K562 (cell line): ENCODE results near the gene MAST1. TPM values are rescaled to one million over a fixed set of nuclear protein-coding genes. Genes with fewer than 3 reads are reported as not detected.
A peak's percentile ranks its signal among the peaks of the same experiment; 100 is the strongest.

Experiments
- CBX8 ChIP-seq: fragments of 200-600 bp; sonication (generic); IDR thresholded peaks from 2 replicates; pipeline ENCODE4 v1.6.1; 2012; ENCODE audit warnings: borderline replicate concordance, mixed run types, low read depth, mild to moderate bottlenecking, moderate library complexity, mixed read lengths, low read length, control low read depth, inconsistent platforms; ENCODE audit not compliant: poor library complexity, severe bottlenecking; ENCODE audit errors: extremely low read depth
- CTCF ChIP-seq, 3 experiments: IDR thresholded peaks in 2 of 3; conservative IDR thresholded peaks in 1 of 3; 2 replicates each; pipeline ENCODE4 v1.5.1; 2011 to 2012; ENCODE audit warnings: low read length in 3 of 3, mild to moderate bottlenecking in 3 of 3, control low read depth in 2 of 3, improper control_type of control experiment in 1 of 3, inconsistent platforms in 1 of 3, low read depth in 1 of 3, mixed read lengths in 1 of 3, moderate library complexity in 1 of 3; ENCODE audit not compliant: insufficient read depth in 2 of 3
- CXXC5 ChIP-seq: fragments of 250-450 bp; sonication (Bioruptor Pico); IDR thresholded peaks from 2 replicates; pipeline ENCODE4 v1.8.0; 2022; ENCODE audit warnings: inconsistent platforms, mild to moderate bottlenecking, moderate library complexity
- FOXP4 ChIP-seq: sonication (generic); formaldehyde crosslinking; IDR thresholded peaks from 2 replicates; pipeline ENCODE4 v1.8.0; 2022; ENCODE audit warnings: mild to moderate bottlenecking, missing genetic modification reagents, borderline replicate concordance
- HLTF ChIP-seq: fragments of 450-650 bp; IDR thresholded peaks from 2 replicates; pipeline ENCODE4 v1.6.1; 2016
- HNRNPK ChIP-seq: fragments of 200-400 bp; formaldehyde crosslinking; IDR thresholded peaks from one replicate; pipeline ENCODE4 v1.6.1; 2018; ENCODE audit warnings: mild to moderate bottlenecking, low read depth, low read length; ENCODE audit not compliant: poor library complexity, severe bottlenecking
- IRF1 ChIP-seq: sonication (generic); formaldehyde crosslinking; IDR thresholded peaks from 2 replicates; pipeline ENCODE4 v1.8.0; 2022; ENCODE audit warnings: missing genetic modification reagents, mild to moderate bottlenecking, borderline replicate concordance
- KLF13 ChIP-seq: fragments of 450-650 bp; IDR thresholded peaks from 2 replicates; pipeline ENCODE4 v1.6.1; 2016; ENCODE audit warnings: missing genetic modification characterization, low read depth, mild to moderate bottlenecking, missing compliant biosample characterization, moderate library complexity, borderline replicate concordance
- KLF16 ChIP-seq: IDR thresholded peaks from 2 replicates; pipeline ENCODE4 v1.6.1; 2016; ENCODE audit warnings: antibody characterized with exemption
- MNT ChIP-seq, 2 experiments: fragments of 450-650 bp; conservative IDR thresholded peaks; 2 replicates each; pipeline ENCODE4 v1.6.1; 2017; ENCODE audit warnings: mild to moderate bottlenecking in 2 of 2, moderate library complexity in 2 of 2
- RBM34 ChIP-seq: fragments of 200-400 bp; formaldehyde crosslinking; IDR thresholded peaks from 2 replicates; pipeline ENCODE4 v1.6.1; 2018; ENCODE audit warnings: low read length, borderline replicate concordance; ENCODE audit not compliant: insufficient read depth
- RNF2 ChIP-seq: sonication (generic); IDR thresholded peaks from 2 replicates; pipeline ENCODE4 v1.6.1; 2016
- TFE3 ChIP-seq: fragments of 450-650 bp; formaldehyde crosslinking; IDR thresholded peaks from 2 replicates; pipeline ENCODE4 v1.4.0; 2020; ENCODE audit warnings: mild to moderate bottlenecking, mixed read lengths
- ZBTB7A ChIP-seq: IDR thresholded peaks from 2 replicates; pipeline ENCODE4 v1.6.1; 2011; ENCODE audit warnings: low read depth, mild to moderate bottlenecking, low read length, moderate library complexity, borderline replicate concordance; ENCODE audit not compliant: control insufficient read depth
- ZC3H11A ChIP-seq: IDR thresholded peaks from 2 replicates; pipeline ENCODE4 v1.6.1; 2012; ENCODE audit warnings: low read depth, low read length, improper control_type of control experiment
- ZNF174 ChIP-seq: fragments of 250-450 bp; sonication (Bioruptor Pico); IDR thresholded peaks from 2 replicates; pipeline ENCODE4 v1.4.0; 2020; ENCODE audit warnings: mild to moderate bottlenecking
- ZNF232 ChIP-seq: sonication (generic); formaldehyde crosslinking; IDR thresholded peaks from 2 replicates; pipeline ENCODE4 v1.8.0; 2022; ENCODE audit warnings: mild to moderate bottlenecking, missing genetic modification reagents
- ZNF324 ChIP-seq: fragments of 250-450 bp; sonication (Bioruptor Pico); IDR thresholded peaks from 2 replicates; pipeline ENCODE4 v1.4.0; 2020; ENCODE audit warnings: mild to moderate bottlenecking
- ZNF778 ChIP-seq: fragments of 450-650 bp; formaldehyde crosslinking; IDR thresholded peaks from 2 replicates; pipeline ENCODE4 v1.4.0; 2020; ENCODE audit warnings: mild to moderate bottlenecking, moderate library complexity
- polyA plus RNA-seq, 8 experiments: library from polyadenylated mRNA; depleted of rRNA in 4 of 8; stranded (reverse) in 5 of 8; unstranded in 3 of 8; fragments of >200 nt; fragmentation: Nextera tagmentation in 2 of 8; fragmentation: Illumina TruSeq in 1 of 8; extraction: Ambion mirVana in 2 of 8; extraction: Trizol in 1 of 8; gene quantifications; 2 replicates each; pipeline versions ENCODE4 v1.2.1 to v1.2.3, GENCODE V29; 2011 to 2014; ENCODE audit warnings: inconsistent platforms in 1 of 8, missing spikeins in 1 of 8
- total RNA-seq, 7 experiments: library from RNA; depleted of rRNA in 6 of 7; stranded (reverse); fragments of >200 nt in 6 of 7; fragmentation: Illumina TruSeq in 2 of 7; extraction: Trizol in 2 of 7; gene quantifications; 2 replicates each; pipeline versions ENCODE4 v1.2.1 to v1.2.3, GENCODE V29; 2011 to 2021; ENCODE audit warnings: low replicate concordance in 1 of 7

The MAST1 gene
- total and polyA plus RNA-seq, 9 of the 15 experiments (the other 6 are each of a cell fraction or from before 2014, with no cell fraction given) = 0.48 to 10.3 (median 3.9) TPM

- no peak for TF ChIP-seq TFE3 (CRISPR knock-in tag)
- 0 out of 2 replicates have a peak, but pooled peaks have one; percentile 87 for TF ChIP-seq ZNF232 (CRISPR knock-in tag)
- no peak for TF ChIP-seq ZC3H11A
- TF ChIP-seq CXXC5 (CRISPR knock-in tag) = peak; percentile 95
- TF ChIP-seq KLF16 = no peak
- TF ChIP-seq ZBTB7A = peak; percentile 82; the same call in 1 of the 2 replicates
- peak; percentile 63; the same call in 1 of the 2 replicates for TF ChIP-seq FOXP4 (CRISPR knock-in tag)
- TF ChIP-seq RNF2 = peak; percentile 83
- no peak for TF ChIP-seq ZNF778 (CRISPR knock-in tag)
- TF ChIP-seq ZNF324 (CRISPR knock-in tag) = no peak
- no peak for TF ChIP-seq HNRNPK
- TF ChIP-seq IRF1 (CRISPR knock-in tag) = no peak
- TF ChIP-seq KLF13 (tag) = no peak
- TF ChIP-seq CTCF (IDR thresholded peaks at IDR 0.05 in 2 of 3, conservative IDR thresholded peaks at IDR 0.05 in 1 of 3; ENCODE audit: insufficient read depth in 2 of 3, low read depth in 1 of 3, low read length in 3 of 3) = no peak
- no peak for TF ChIP-seq RBM34
- peak; percentile 58 to 85 for TF ChIP-seq MNT (conservative IDR thresholded peaks at IDR 0.05)
- TF ChIP-seq CBX8 = no peak
- TF ChIP-seq ZNF174 (CRISPR knock-in tag) = no peak
- no peak for TF ChIP-seq HLTF
These were observed 36.6 kb upstream of the MAST1 start, which contains the start of the genes PRDX2 and THSD8 (continued) for GRCh38 chr19:12801466-12802266.
